ENCODE results near the gene GLCCI1.
"Not testable (repeated sequence)": the region's sequence is repeated elsewhere in the genome, so short reads cannot be mapped to it uniquely, and the experiment has no call there.

The GLCCI1 gene

DNA sequence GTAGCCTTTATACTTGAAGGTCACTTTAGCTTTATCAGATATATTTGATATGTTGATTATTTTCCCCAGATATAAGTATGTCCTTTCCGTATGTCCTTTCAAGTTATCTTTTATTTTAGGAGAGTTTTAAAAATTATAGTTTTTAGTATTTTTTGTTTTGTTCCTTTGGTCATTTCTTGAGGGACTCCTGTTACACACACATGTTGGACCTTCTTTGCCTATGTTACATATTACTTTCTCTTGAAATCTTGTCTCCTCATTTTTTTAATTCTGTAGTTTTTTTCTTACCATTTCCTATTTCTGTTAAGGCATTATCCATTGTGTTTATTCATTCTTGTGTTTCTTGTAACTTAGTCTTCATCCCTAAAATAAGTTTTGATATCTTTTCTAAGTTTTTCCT lies 23.9 kb downstream of the GLCCI1 start:
- no peak for DNase-seq

DNA sequence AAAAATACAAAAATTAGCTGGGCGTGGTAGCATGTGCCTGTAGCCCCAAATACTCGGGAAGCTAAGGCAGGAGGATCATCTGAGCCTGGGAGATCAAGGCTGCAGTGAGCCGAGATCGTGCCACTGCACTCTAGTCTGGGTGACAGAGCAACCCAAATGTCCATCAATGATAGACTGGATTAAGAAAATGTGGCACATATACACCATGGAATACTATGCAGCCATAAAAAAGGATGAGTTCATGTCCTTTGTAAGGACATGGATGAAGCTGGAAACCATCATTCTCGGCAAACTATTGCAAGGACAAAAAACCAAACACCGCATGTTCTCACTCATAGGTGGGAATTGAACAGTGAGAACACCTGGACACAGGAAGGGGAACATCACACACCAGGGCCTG lies 26.8 kb downstream of the GLCCI1 start:
- DNase-seq, result not testable (repeated sequence)

DNA sequence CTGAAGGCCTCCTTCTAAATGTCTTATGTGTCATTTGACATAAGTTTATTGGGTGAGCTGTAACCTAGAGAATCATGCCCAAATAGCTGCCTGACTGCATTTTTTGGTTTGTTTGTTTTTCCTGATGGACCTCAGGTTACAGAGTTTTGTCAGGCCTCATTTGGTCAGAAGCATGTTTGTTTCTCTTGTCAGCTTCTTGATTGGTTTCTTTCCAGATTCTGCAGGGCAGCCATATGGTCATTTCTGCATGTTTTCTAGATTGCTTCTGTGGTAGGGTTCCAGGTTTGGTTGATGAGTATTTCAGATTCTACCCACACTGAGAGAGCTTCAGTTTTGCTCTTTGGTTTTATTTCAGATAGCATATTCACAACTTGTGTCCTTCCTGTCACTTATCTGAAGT lies 28.0 kb downstream of the GLCCI1 start:
- DNase-seq, result no peak

DNA sequence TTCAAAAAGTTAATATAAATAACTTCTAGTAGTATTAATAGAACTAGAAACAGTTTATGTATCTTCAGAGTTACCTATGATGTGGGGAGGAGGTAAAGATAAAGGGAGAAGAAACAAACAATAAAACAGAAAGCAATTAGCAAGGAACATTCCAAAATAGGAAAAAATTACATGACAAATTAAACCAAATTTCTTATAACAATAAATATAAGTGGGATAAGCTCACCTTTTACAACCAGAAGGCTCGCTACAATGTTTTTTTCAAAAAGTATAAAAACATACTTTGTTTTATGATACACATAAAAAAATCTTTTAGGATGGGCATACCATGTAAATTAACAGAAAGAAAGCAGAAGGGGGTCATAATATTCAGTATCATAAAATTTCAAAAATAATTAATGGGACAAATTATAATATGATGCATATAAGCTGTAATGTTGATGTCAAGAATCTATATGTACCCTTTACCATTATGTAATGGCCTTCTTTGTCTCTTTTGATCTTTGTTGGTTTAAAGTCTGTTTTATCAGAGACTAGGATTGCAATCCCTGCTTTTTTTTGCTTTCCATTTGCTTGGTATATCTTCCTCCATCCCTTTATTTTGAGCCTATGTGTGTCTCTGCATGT lies 31.8 kb downstream of the GLCCI1 start:
- no peak for DNase-seq

DNA sequence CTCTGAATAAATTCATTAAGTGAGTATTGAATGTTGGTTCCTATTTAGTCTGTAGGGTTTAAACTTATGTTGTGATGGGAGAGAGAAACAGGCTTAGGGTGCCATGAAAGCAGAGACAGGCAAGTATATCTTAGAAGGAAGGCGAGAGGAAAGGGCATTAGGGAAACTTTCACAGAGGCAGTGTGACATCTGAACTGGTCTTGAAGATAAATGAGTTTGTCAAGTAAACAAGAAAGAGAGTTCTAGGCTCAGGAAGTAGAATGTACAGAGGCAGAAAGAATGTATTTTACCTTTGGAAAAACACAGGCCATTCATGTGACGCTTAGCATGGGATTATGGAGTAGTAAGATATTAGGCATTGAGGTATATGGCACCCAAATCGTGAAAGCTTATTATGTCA lies 34.5 kb downstream of the GLCCI1 start:
- DNase-seq, result no peak

GRCh38 chr7:8005279-8005678 lies 36.7 kb downstream of the GLCCI1 start:
- no peak for DNase-seq

GRCh38 chr7:8014399-8014798 lies 45.8 kb downstream of the GLCCI1 start:
- no peak for DNase-seq

GRCh38 chr7:8015100-8015745 lies 46.6 kb downstream of the GLCCI1 start:
- no peak for DNase-seq

DNA sequence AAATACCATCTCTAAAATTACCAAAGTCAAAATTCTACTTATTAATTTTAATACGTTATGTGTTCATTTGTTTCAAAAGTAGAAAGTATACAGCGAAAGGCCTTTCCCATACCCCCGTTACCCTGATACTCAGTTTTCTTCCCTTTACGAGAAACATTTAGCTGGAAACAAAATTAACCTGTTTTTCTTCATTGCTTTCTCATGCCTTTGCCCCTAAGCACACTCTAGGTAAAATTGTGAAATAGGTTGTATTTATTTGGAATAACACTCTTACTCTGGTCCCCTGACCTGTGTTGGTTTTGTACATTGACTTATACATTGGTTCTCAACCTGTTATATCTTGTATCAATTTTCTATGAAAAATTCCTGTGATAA lies 47.1 kb downstream of the GLCCI1 start:
- no peak for DNase-seq

DNA sequence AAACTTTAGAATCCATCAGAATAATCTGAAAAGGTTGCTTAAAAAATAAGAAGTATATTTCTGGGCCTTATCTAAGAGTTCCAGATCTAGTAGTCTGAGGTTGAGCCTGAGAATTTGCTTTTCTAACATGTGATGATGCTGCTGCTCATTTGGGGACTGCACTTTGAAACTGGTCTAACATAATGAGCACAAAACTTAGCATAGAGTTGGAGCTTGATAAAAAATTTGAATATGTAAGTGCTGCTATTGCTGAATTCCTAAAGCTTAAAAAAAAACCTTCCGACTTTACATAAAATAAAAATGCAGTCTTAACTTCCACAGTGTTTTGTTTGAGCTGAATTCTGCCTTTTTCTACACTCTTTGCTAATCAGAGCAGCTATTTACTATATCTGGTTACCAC lies 48.8 kb downstream of the GLCCI1 start:
- no peak for DNase-seq

DNA sequence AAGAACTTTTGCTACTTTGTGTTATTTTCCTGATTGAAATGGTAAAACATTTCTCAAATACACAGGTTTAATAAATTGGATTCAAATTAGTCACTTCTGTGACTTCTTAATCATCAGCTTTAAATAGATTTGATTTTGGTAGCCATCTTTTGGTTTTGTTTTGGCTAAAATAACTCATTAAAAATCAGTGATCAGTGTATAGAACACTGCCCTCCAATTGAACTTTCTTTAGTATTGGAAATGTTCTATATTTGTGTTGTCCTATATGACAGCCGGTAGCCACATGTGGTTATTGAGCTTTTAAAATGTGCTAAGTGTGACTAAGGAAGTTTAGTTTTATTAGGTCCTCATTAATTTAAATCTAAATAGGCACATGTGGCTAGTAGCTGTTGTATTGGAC lies 50.4 kb downstream of the GLCCI1 start:
- no peak for DNase-seq

DNA sequence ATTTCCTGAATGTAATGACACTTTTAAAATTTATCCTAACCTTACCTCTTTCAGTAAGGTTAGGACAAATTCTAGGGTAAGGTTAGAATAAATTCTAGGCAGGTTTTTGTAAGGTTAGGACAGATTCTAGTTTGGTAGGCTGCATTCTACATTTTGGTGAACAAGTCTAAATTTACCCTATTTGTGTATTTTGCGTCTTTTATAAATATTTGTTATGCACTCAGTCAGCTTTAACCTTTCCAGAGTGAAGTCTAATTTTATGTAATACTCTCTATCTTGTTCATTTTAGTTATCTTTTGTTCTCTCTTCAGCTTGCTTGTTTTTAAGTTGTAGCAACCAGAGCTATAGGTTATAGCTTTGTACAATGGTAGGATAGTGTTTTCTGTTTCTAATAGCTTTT lies 54.0 kb downstream of the GLCCI1 start:
- DNase-seq, result no peak

DNA sequence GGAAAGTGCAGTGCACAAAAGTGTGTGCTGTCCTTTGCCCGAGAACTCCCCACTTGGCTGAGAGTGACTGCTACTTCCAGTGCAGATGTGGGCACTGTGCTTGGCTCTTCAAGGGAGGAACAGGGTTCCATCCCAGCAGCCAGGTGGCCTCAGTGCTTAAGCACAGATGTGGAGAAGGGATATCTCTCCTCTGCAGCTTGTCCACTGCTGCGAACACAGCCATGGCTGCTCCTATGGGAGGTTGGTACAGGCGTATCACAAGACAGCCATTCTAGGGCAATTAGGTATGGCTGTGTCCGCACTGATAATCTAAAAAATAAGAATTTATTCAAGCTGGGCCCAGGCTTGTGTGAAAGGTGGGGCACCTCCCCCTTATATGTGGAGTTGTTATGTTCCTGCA lies 66.6 kb downstream of the GLCCI1 start:
- DNase-seq, result no peak

DNA sequence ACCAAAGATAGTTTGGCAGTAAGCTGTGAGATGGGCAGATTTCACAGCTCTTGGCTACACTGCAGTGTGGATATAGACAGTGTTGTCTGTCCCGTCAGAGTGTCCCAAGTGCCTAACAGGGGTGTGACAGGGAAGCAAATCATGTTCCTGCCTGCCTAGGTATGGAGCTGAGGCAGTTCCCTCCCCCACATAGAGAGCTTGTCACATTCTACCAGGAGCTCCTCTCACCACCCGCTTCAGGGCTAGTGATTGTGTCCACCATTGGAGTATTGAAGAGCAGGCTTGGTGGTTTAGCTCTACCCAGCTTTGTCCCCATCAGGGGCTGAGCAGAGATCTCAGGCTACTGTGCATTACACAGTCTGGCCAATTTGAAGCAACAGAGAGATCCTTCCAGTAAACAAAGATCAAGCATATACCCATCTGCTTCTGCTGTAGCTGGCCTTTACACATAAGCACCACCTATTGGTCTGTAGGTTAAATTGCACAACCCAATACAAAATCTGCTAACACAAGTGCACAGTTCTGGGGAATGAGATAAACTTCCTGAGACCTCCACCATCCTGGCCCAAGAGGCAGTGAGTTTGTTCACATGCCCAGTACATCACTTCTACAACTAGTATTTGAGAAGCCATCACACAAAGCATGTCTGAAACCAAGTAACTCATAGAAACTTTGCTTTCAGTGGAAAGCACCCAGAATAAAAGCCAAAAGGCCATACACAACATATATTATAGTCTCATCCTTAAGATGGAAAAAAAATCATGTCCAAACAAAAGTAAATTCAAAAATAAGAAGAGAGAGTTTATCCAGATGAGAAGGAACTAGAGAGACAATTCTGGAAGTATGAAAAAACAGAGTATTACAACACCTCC lies 67.3 kb downstream of the GLCCI1 start:
- peak; percentile 11 for DNase-seq

GRCh38 chr7:8037151-8037550 lies 68.6 kb downstream of the GLCCI1 start:
- no peak for DNase-seq

DNA sequence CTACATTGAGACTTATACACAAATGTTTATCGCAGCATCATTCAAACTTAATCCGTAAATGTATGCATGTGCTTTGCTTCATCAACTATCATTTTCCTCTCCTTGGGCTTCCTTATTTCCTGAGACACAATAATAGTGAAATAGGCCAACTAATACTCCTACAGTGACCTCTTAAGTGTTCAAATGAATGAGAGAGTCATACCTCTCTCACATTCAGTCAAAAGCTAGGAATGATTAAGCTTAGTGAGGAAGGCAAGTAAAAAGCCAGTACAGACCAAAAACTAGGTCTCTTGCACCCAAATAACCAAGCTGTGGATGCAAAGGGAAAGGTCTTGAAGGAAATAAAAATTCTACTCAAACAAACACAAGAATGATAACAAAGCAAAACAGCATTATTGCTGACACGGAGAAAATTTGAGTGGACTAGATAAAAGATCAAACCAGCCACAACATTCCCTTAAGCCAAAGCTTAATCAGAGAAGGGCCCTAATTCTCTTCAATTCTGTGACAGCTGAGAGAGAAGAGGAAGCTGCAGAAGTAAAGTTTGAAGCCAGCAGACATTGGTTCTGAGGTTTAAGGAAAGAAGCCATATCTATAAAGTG lies 72.3 kb downstream of the GLCCI1 start:
- DNase-seq, result no peak

- peak; percentile 52 for DNase-seq
Observed at GRCh38 chr7:8042796-8043535, 74.4 kb downstream of the GLCCI1 start.

DNA sequence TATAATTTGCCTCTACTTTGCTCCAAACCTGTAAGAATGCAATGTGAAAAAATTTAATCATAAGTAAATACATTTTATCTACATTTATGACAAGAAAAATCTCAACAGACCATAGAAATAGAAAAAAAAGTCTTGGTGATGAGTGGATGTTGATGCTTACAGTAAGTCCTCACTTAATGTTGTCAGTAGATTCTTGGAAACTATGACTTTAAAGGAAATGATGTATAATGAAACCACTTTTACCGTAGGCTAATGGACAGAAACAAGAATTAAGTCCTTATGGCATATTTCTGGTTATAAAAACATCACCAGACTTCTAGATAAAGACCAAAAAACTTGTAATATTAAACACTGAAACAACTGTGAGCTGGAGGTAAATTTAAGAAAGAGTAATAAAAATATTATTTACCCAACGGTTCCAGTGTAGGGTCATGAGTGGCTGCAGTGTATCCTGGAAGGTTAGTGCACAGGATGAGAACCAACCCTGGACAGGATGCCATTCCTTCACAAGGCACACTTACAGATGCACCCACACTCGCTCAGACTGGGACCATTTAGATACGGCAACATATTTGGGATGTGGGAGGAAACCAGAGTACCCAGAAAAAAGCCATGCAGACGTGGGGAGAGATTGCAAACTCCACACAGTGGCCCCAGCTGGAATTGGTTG lies 76.3 kb downstream of the GLCCI1 start:
- no peak for DNase-seq

GRCh38 chr7:8048067-8048466 lies 79.5 kb downstream of the GLCCI1 start:
- not testable (repeated sequence) for DNase-seq

DNA sequence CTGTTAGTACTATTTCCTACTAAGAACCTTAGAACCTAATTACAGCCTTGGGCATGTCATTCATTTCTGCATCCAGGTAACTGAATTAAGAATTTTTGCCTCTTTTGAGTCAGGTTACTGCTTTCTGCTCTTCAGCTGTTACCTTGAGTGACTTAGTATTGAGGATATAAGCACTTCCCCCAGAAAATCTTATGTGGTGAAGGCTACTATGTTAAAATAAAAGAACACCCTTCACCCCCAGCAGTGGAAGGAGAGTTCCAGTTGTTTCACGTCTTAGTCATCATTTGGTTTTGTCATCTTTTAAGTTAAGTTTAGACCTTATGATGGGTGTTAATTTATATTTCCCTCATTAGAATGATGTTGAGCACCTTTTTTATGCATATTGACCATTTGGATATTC lies 82.8 kb downstream of the GLCCI1 start:
- DNase-seq, result no peak

DNA sequence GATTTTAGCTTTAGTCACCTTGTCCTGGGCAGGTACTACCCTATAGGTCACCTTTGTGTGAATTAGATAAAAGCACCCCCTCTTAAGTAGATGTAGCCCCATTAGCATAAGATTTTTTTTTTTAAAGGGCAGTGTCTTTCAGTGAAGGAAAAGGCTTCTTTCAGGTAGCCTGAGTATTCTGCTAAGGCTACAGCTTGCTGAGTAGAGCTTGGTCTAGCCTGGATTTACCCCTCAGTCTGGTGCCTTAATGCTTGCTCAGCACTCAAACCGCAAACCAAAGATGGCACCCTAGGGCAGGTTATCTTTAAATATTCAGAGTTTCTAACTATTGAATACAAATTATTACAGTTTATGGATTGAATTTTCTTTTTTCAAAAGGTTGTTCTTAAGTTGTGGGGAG lies 83.4 kb downstream of the GLCCI1 start:
- no peak for DNase-seq

- no peak for DNase-seq
Observed at GRCh38 chr7:8052824-8053223, 84.2 kb downstream of the GLCCI1 start.

Data from fibroblast of skin of right quadriceps (primary cell).